Gastroesophageal sphincter (tissue), 3 donors: Measurements from ENCODE around the gene GPR17.

Experiments used
- EP300 ChIP-seq: sonication (generic); formaldehyde crosslinking; IDR thresholded peaks from one replicate; pipeline ENCODE4 v1.6.1; 2017; ENCODE audit warnings: antibody characterized with exemption, mild to moderate bottlenecking
- POLR2A ChIP-seq, 2 donors: fragments of 450-650 bp; IDR thresholded peaks; one replicate each; pipeline ENCODE4 v1.6.1; 2017; ENCODE audit warnings: antibody characterized with exemption in 2 of 2, mild to moderate bottlenecking in 2 of 2, moderate library complexity in 1 of 2
- TF ChIP-seq, protein P1 (sequence below), 4 experiments: fragments of 200-600 bp in 2 of 4; fragments of 450-650 bp in 2 of 4; sonication (generic) in 1 of 4; IDR thresholded peaks; one replicate each; pipeline ENCODE4 v1.5.1; 2017 to 2019; ENCODE audit warnings: antibody characterized with exemption in 4 of 4, mild to moderate bottlenecking in 2 of 4, moderate library complexity in 2 of 4

- TF ChIP-seq POLR2A (IDR thresholded peaks at IDR 0.05), result no peak
- TF ChIP-seq, protein P1, sequence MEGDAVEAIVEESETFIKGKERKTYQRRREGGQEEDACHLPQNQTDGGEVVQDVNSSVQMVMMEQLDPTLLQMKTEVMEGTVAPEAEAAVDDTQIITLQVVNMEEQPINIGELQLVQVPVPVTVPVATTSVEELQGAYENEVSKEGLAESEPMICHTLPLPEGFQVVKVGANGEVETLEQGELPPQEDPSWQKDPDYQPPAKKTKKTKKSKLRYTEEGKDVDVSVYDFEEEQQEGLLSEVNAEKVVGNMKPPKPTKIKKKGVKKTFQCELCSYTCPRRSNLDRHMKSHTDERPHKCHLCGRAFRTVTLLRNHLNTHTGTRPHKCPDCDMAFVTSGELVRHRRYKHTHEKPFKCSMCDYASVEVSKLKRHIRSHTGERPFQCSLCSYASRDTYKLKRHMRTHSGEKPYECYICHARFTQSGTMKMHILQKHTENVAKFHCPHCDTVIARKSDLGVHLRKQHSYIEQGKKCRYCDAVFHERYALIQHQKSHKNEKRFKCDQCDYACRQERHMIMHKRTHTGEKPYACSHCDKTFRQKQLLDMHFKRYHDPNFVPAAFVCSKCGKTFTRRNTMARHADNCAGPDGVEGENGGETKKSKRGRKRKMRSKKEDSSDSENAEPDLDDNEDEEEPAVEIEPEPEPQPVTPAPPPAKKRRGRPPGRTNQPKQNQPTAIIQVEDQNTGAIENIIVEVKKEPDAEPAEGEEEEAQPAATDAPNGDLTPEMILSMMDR (IDR thresholded peaks at IDR 0.05), result no peak
- TF ChIP-seq EP300, result no peak
Measured at GRCh38 chr2:127641846-127642507, 4.0 kb upstream of the GPR17 start.
